A549 treated with GW870086 at 1 μM for 4 hours (cell line): ENCODE data around the gene ARHGAP28. TPM values are rescaled to one million over a fixed set of nuclear protein-coding genes. Genes with fewer than 3 reads are reported as not detected.

Source experiments
- total RNA-seq: library from RNA; stranded (reverse); fragments of 200-300 nt; extraction: Qiagen RNA extraction; gene quantifications from 5 replicates; pipeline ENCODE4 v1.2.3, GENCODE V29; 2022; ENCODE audit warnings: low read depth

The ARHGAP28 gene, protein sequence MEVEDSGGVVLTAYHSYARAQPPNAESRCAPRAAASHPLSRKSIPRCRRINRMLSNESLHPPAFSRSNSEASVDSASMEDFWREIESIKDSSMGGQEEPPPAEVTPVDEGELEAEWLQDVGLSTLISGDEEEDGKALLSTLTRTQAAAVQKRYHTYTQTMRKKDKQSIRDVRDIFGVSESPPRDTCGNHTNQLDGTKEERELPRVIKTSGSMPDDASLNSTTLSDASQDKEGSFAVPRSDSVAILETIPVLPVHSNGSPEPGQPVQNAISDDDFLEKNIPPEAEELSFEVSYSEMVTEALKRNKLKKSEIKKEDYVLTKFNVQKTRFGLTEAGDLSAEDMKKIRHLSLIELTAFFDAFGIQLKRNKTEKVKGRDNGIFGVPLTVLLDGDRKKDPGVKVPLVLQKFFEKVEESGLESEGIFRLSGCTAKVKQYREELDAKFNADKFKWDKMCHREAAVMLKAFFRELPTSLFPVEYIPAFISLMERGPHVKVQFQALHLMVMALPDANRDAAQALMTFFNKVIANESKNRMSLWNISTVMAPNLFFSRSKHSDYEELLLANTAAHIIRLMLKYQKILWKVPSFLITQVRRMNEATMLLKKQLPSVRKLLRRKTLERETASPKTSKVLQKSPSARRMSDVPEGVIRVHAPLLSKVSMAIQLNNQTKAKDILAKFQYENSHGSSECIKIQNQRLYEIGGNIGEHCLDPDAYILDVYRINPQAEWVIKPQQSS
- total RNA-seq: 0.02 to 0.08 TPM (median 0.03 TPM) in 3 of 5 replicates, not detected in the others

DNA sequence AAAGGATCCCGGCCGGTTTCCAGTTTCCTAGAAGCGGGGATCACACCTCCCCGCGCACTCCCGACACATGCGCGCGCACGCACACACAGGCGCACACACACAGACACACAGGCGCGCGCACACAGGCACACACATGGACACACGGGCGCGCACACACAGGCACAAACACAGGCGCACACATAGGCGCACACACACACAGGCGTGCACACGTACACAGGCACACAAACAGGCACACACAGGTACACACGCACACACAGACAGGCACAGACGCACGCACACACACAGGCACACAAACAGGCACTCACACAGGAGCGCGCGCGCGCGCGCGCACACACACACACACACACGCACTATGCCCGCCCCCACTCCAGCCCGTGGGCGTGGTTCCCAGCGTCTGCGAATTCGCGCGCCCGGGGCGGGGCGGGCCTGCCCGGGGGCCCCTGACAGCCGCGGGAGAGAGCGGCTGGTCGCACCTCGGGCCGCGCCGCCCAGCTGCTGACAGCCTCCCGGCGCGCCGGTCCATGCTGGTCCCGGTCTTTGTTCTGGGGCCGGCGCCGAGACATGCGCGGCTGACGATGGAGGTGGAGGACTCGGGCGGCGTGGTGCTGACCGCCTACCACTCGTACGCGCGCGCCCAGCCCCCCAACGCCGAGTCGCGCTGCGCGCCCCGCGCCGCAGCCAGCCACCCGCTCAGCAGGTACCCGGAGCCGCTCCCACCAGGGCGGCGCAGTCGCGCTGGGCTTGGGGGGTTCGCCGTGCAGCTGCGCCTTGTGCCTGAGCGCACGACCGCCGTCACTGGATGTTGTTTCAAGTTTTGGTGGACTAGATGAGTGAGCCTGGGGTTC lies at the start of gene ARHGAP28:
ARHGAP28 (plus strand) TSS at position 470 of the 845 bp plus-strand sequence; CDS start at position 576, 106 bp downstream.

